ENCODE data around the gene KCNA10.

KCNA10 gene

GRCh38 chr1:110476028-110476765 is 42.8 kb downstream of the KCNA10 start:
- no peak for DNase-seq

- DNase-seq = no peak
Observed at GRCh38 chr1:110475362-110476027, 43.5 kb downstream of the KCNA10 start.

GRCh38 chr1:110474444-110474843 is 44.5 kb downstream of the KCNA10 start:
- no peak for DNase-seq

DNA sequence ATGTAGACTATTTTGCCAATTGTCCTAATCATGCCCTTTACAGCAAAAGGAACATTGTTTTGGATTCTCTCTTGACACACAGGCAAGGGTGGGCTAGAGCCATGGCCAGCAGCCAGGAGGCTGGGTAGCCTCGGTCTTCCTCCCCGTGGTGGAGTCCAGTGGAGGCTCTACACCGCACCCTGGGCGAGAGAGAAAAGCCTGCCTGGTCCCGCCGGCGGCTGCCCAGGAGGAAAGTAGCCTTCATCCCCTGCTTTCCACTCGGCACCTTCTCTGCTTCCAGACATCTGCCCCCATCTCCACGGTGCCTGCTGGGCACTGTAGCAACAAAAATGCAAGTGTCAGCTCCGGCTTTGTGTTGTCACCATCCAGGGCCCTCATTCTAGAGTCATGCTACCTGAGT is 46.4 kb downstream of the KCNA10 start:
- DNase-seq = no peak

DNA sequence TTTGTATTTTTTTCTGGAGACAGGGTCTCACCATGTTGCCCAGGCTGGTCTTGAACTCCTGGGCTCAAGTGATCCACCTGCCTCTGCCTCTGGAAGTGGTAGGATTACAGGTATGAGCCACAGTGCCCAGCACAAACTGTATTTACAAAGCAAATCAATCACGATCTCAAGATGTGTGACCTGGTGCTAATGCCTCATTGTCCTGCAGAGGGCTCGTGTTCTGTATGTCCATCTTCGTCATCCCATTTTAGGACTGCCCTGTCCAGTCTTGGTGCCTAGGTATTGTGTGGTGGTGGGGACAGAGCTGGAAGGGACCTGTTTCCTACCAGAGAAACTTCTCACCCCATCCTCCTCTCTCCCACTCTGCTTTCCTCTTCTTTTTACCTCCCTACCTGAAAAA is 47.8 kb downstream of the KCNA10 start:
- DNase-seq = no peak

All from activated CD4-positive, alpha-beta T cell treated with anti-CD3 and anti-CD28 coated beads, Interleukin-2, amount 50 U/mL, for 48 hours (primary cell).